Measurements from ENCODE around the gene BMERB1. TPM values are rescaled to one million over a fixed set of nuclear protein-coding genes. Genes with fewer than 3 reads are reported as not detected.

The BMERB1 gene
- total and polyA plus RNA-seq, 5 donors from 2014 or later = 2.2 to 4.2 (median 3.3) TPM

GRCh38 chr16:15485175-15485574 lies 50.8 kb downstream of the BMERB1 start:
- no peak overlapping the region for H3K4me3 Mint-ChIP-seq
- peaks cover 0 to 8% (median 5%) of the 10 kb centered on the region in 4 donors for H3K4me1 Mint-ChIP-seq
- ATAC-seq (ENCODE audit: low read depth in 2 of 2) (no peak), DNase-seq (no peak)
- no peaks in the 10 kb centered on the region for H3K27me3 ChIP-seq (ENCODE audit: control insufficient read depth, insufficient read depth, low read length)
- H3K27ac Mint-ChIP-seq = no peak overlapping the region
- H3K27me3 Mint-ChIP-seq = no peaks in the 10 kb centered on the region
- H3K9me3 Mint-ChIP-seq = no peaks in the 10 kb centered on the region
- no peaks in the 10 kb centered on the region for H3K36me3 ChIP-seq (ENCODE audit: control insufficient read depth, insufficient read depth, low read length)
- H3K27ac ChIP-seq (ENCODE audit: insufficient read depth, low read length, poor library complexity, severe bottlenecking) = no peak overlapping the region
- no peaks in the 10 kb centered on the region for H3K4me1 ChIP-seq (ENCODE audit: control insufficient read depth, insufficient read depth, low read length, poor library complexity, severe bottlenecking)
- H3K4me3 ChIP-seq (ENCODE audit: low read depth, low read length) = no peak overlapping the region
- H3K36me3 Mint-ChIP-seq = no peaks in the 10 kb centered on the region
- no peaks in the 10 kb centered on the region for H3K9me3 ChIP-seq (ENCODE audit: control insufficient read depth in 2 of 2, low read length in 2 of 2)

- H3K9me3 ChIP-seq (ENCODE audit: control insufficient read depth in 2 of 2, low read length in 2 of 2) = no peaks in the 10 kb centered on the region
- DNase-seq (no peak), ATAC-seq (ENCODE audit: low read depth in 2 of 2) (no peak)
- H3K9me3 Mint-ChIP-seq = no peaks in the 10 kb centered on the region
- H3K27me3 ChIP-seq (ENCODE audit: control insufficient read depth, insufficient read depth, low read length) = no peaks in the 10 kb centered on the region
- no peak overlapping the region for H3K4me3 ChIP-seq (ENCODE audit: low read depth, low read length)
- H3K27me3 Mint-ChIP-seq = no peaks in the 10 kb centered on the region
- no peak overlapping the region for H3K27ac ChIP-seq (ENCODE audit: insufficient read depth, low read length, poor library complexity, severe bottlenecking)
- H3K4me3 Mint-ChIP-seq = no peak overlapping the region
- H3K27ac Mint-ChIP-seq = no peak overlapping the region
- H3K36me3 ChIP-seq (ENCODE audit: control insufficient read depth, insufficient read depth, low read length) = no peaks in the 10 kb centered on the region
- no peaks in the 10 kb centered on the region for H3K36me3 Mint-ChIP-seq
- H3K4me1 ChIP-seq (ENCODE audit: control insufficient read depth, insufficient read depth, low read length, poor library complexity, severe bottlenecking) = no peaks in the 10 kb centered on the region
- peaks cover 0 to 9% (median 5%) of the 10 kb centered on the region in 4 donors for H3K4me1 Mint-ChIP-seq
Observed at GRCh38 chr16:15486661-15487060, 52.3 kb downstream of the BMERB1 start.

DNA sequence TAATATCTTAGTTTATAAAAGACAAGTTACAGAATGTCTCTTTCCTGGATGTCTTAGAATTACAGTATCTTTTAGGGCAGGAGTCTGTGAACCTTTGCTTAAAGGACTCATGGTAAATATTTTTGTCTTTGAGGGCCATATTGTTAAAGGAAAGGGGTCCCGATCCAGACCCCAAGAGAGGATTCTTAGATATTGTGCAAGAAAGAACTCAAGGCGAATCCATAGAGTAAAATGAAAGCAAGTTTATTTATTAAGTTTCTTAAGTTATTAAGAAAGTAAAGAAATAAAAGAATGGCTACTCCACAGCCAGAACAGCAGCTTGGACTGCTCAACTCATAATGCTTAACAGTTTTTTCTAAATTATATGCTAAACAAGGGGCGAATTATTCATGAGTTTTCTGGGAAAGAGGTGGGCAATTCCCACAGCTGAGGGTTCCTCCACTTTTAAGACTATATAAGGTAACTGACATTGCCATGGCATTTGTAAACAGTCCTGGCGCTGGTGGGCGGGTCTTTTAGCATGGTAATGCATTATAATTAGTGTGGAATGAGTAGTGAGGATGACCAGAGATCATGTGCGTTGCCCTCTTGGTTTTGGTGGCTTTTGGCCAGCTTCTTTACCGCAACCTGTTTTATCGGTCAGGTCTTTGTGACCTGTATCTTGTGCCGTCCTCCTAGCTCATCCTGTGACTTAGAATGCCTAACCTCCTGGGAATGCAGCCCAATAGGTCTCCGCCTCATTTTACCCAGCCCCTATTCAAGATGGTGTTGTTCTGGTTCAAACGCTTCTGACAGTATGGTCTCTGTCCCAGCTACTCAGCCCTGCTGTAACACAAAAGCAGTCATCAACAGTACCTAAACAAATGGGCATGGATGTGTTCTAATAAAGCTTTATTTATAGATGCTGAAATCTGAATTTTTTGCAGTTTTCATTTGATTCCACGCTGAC lies 53.2 kb downstream of the BMERB1 start:
- peaks cover 0 to 6% (median 4%) of the 10 kb centered on the region in 4 donors for H3K4me1 Mint-ChIP-seq

GRCh38 chr16:15489016-15489415 lies 54.6 kb downstream of the BMERB1 start:
- H3K27ac ChIP-seq (ENCODE audit: insufficient read depth, low read length, poor library complexity, severe bottlenecking) = no peak overlapping the region
- no peaks in the 10 kb centered on the region for H3K9me3 Mint-ChIP-seq
- peaks cover 0 to 5% (median 0%) of the 10 kb centered on the region in 4 donors for H3K4me1 Mint-ChIP-seq
- no peaks in the 10 kb centered on the region for H3K27me3 ChIP-seq (ENCODE audit: control insufficient read depth, insufficient read depth, low read length)
- no peak overlapping the region for H3K27ac Mint-ChIP-seq
- no peaks in the 10 kb centered on the region for H3K4me1 ChIP-seq (ENCODE audit: control insufficient read depth, insufficient read depth, low read length, poor library complexity, severe bottlenecking)
- no peak overlapping the region for H3K4me3 ChIP-seq (ENCODE audit: low read depth, low read length)
- H3K27me3 Mint-ChIP-seq = no peaks in the 10 kb centered on the region
- no peaks in the 10 kb centered on the region for H3K36me3 Mint-ChIP-seq
- ATAC-seq (ENCODE audit: low read depth in 2 of 2) (no peak), DNase-seq (no peak)
- H3K4me3 Mint-ChIP-seq = no peak overlapping the region
- no peaks in the 10 kb centered on the region for H3K36me3 ChIP-seq (ENCODE audit: control insufficient read depth, insufficient read depth, low read length)
- H3K9me3 ChIP-seq (ENCODE audit: control insufficient read depth in 2 of 2, low read length in 2 of 2) = no peaks in the 10 kb centered on the region

More for the DNA sequence above, 53.2 kb downstream of the BMERB1 start:
- Mint-ChIP-seq H3K27ac (no peak overlapping the region), H3K27me3 (no peaks in the 10 kb centered on the region), H3K9me3 (no peaks in the 10 kb centered on the region), H3K36me3 (no peaks in the 10 kb centered on the region), H3K4me3 (no peak overlapping the region)
- Histone ChIP-seq H3K4me3 (ENCODE audit: low read depth, low read length) (no peak overlapping the region), H3K27me3 (ENCODE audit: control insufficient read depth, insufficient read depth, low read length) (no peaks in the 10 kb centered on the region), H3K4me1 (ENCODE audit: control insufficient read depth, insufficient read depth, low read length, poor library complexity, severe bottlenecking) (no peaks in the 10 kb centered on the region), H3K27ac (ENCODE audit: insufficient read depth, low read length, poor library complexity, severe bottlenecking) (no peak overlapping the region), H3K36me3 (ENCODE audit: control insufficient read depth, insufficient read depth, low read length) (no peaks in the 10 kb centered on the region), H3K9me3 (ENCODE audit: control insufficient read depth in 2 of 2, low read length in 2 of 2) (no peaks in the 10 kb centered on the region)
- ATAC-seq (ENCODE audit: low read depth in 2 of 2) = no peak
- no peak for DNase-seq

DNA sequence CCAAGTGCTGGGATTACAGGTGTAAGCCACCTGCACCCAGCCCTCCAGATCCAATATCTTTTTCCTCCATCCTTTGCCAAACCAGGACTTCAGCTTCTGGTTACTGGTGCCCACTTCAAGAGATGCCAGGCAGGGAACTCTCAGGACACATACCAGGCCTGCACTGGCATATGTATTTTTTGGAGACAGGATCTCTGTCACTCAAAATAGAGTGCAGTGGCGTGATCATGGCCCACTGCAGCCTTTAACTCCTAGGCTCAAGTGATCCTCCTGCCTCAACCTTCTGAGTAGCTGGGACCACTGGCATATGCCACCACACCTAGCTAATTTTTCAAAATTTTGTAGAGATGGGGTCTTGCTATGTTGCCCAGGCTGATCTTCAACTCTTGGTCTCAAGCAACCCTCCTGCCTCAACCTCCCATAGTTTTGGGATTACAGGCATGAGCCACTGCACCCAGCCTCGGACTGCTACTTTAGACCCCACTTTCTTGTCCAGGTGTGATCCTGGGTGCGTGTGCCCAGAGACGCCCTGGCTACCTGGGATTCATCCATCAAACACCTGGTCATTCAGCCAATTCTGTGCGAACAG lies 55.8 kb downstream of the BMERB1 start:
- Histone ChIP-seq H3K4me1 (ENCODE audit: control insufficient read depth, insufficient read depth, low read length, poor library complexity, severe bottlenecking) (no peaks in the 10 kb centered on the region), H3K27me3 (ENCODE audit: control insufficient read depth, insufficient read depth, low read length) (no peaks in the 10 kb centered on the region), H3K36me3 (ENCODE audit: control insufficient read depth, insufficient read depth, low read length) (no peaks in the 10 kb centered on the region), H3K27ac (ENCODE audit: insufficient read depth, low read length, poor library complexity, severe bottlenecking) (no peak overlapping the region), H3K4me3 (ENCODE audit: low read depth, low read length) (no peak overlapping the region), H3K9me3 (ENCODE audit: control insufficient read depth in 2 of 2, low read length in 2 of 2) (no peaks in the 10 kb centered on the region)
- H3K27ac Mint-ChIP-seq = no peak overlapping the region
- DNase-seq (no peak), ATAC-seq (ENCODE audit: low read depth in 2 of 2) (no peak)
- H3K27me3 Mint-ChIP-seq = no peaks in the 10 kb centered on the region
- peaks cover 0 to 5% (median 0%) of the 10 kb centered on the region in 4 donors for H3K4me1 Mint-ChIP-seq
- H3K36me3 Mint-ChIP-seq = no peaks in the 10 kb centered on the region
- no peaks in the 10 kb centered on the region for H3K9me3 Mint-ChIP-seq
- H3K4me3 Mint-ChIP-seq = no peak overlapping the region

DNA sequence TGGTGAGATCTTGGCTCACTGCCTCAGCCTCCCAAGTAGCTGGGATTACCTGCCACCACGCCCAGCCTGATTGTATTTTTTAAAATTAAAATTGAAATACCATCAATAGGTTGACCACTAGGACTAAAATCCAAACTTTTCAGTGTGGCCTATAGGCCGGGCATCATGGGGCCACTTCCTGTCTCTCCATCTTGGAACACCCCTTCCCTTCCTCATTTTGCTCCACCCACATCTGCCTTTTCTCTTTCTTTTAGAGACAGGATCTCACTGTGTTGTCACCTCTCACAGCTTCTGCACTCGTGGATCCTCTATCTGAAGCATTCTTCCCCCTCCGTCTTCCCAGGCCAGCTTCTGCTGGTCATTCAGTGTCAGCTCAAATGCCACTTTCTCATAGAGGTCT lies 57.0 kb downstream of the BMERB1 start:
- H3K27me3 Mint-ChIP-seq = no peaks in the 10 kb centered on the region
- peaks cover 0 to 5% (median 0%) of the 10 kb centered on the region in 4 donors for H3K4me1 Mint-ChIP-seq
- H3K36me3 ChIP-seq (ENCODE audit: control insufficient read depth, insufficient read depth, low read length) = no peaks in the 10 kb centered on the region
- peaks cover 5% of the 10 kb centered on the region for H3K36me3 Mint-ChIP-seq
- no peaks in the 10 kb centered on the region for H3K9me3 ChIP-seq (ENCODE audit: control insufficient read depth in 2 of 2, low read length in 2 of 2)
- DNase-seq = no peak
- H3K27ac Mint-ChIP-seq = no peak overlapping the region
- H3K4me3 ChIP-seq (ENCODE audit: low read depth, low read length) = no peak overlapping the region
- H3K27ac ChIP-seq (ENCODE audit: insufficient read depth, low read length, poor library complexity, severe bottlenecking) = no peak overlapping the region
- H3K4me3 Mint-ChIP-seq = no peak overlapping the region
- no peak for ATAC-seq (ENCODE audit: low read depth in 2 of 2)
- no peaks in the 10 kb centered on the region for H3K4me1 ChIP-seq (ENCODE audit: control insufficient read depth, insufficient read depth, low read length, poor library complexity, severe bottlenecking)
- no peaks in the 10 kb centered on the region for H3K27me3 ChIP-seq (ENCODE audit: control insufficient read depth, insufficient read depth, low read length)
- peaks cover 0 to 3% (median 0%) of the 10 kb centered on the region in 7 donors for H3K9me3 Mint-ChIP-seq

- H3K27ac ChIP-seq (ENCODE audit: insufficient read depth, low read length, poor library complexity, severe bottlenecking) = no peak overlapping the region
- Mint-ChIP-seq H3K36me3 (peaks cover 5% of the 10 kb centered on the region), H3K27me3 (no peaks in the 10 kb centered on the region), H3K4me1 (peaks cover 0 to 5% (median 0%) of the 10 kb centered on the region in 4 donors), H3K27ac (peak overlapping the region in 1 of 3 donors; percentile 23), H3K9me3 (peaks cover 0 to 3% (median 0%) of the 10 kb centered on the region in 7 donors), H3K4me3 (no peak overlapping the region)
- H3K4me1 ChIP-seq (ENCODE audit: control insufficient read depth, insufficient read depth, low read length, poor library complexity, severe bottlenecking) = no peaks in the 10 kb centered on the region
- H3K36me3 ChIP-seq (ENCODE audit: control insufficient read depth, insufficient read depth, low read length) = no peaks in the 10 kb centered on the region
- H3K4me3 ChIP-seq (ENCODE audit: low read depth, low read length) = no peak overlapping the region
- ATAC-seq (ENCODE audit: low read depth in 2 of 2) = no peak
- no peak for DNase-seq
- H3K9me3 ChIP-seq (ENCODE audit: control insufficient read depth in 2 of 2, low read length in 2 of 2) = no peaks in the 10 kb centered on the region
- H3K27me3 ChIP-seq (ENCODE audit: control insufficient read depth, insufficient read depth, low read length) = no peaks in the 10 kb centered on the region
Observed at GRCh38 chr16:15492091-15492740, 57.8 kb downstream of the BMERB1 start.

All from CD4-positive, CD25-positive, alpha-beta regulatory T cell (primary cell).